HG03060 (cell line): Measurements from ENCODE around the gene PFDN4.

ENCODE experiments used
- ATAC-seq: cut with Tn5 transposase; IDR thresholded peaks from one replicate; pipeline ENCODE4 v1.9.1; 2021; ENCODE audit warnings: low read depth, moderate number of reproducible peaks; ENCODE audit not compliant: unreplicated experiment

The PFDN4 gene

GRCh38 chr20:54207743-54208547, at the start of gene PFDN4:
TSS of gene PFDN4 (plus strand) at chr20:54208087. CDS start at chr20:54208101, 14 bp downstream.
- peak; percentile 69 for ATAC-seq

- ATAC-seq: no peak
Observed at GRCh38 chr20:54158226-54158625, 49.7 kb upstream of the PFDN4 start.

GRCh38 chr20:54158856-54159418, 49.0 kb upstream of the PFDN4 start:
- no peak for ATAC-seq

- no peak for ATAC-seq
Observed at GRCh38 chr20:54160065-54161007, 47.6 kb upstream of the PFDN4 start.

- ATAC-seq: no peak
Observed at GRCh38 chr20:54161008-54161820, 46.7 kb upstream of the PFDN4 start.

- ATAC-seq: no peak
Observed at GRCh38 chr20:54161821-54162149, 46.1 kb upstream of the PFDN4 start.

GRCh38 chr20:54162378-54163009, 45.4 kb upstream of the PFDN4 start:
- no peak for ATAC-seq

- no peak for ATAC-seq
Observed at GRCh38 chr20:54163402-54163801, 44.5 kb upstream of the PFDN4 start.

- no peak for ATAC-seq
Observed at GRCh38 chr20:54165014-54165413, 42.9 kb upstream of the PFDN4 start.

GRCh38 chr20:54165803-54166202, 42.1 kb upstream of the PFDN4 start:
- ATAC-seq: no peak

GRCh38 chr20:54166987-54167662, 40.8 kb upstream of the PFDN4 start:
- no peak for ATAC-seq

GRCh38 chr20:54167909-54168872, 39.7 kb upstream of the PFDN4 start:
- no peak for ATAC-seq

- no peak for ATAC-seq
Observed at GRCh38 chr20:54168961-54169862, 38.7 kb upstream of the PFDN4 start.

- ATAC-seq: no peak
Observed at GRCh38 chr20:54170026-54170471, 37.8 kb upstream of the PFDN4 start.

- ATAC-seq: no peak
Observed at GRCh38 chr20:54170963-54171362, 36.9 kb upstream of the PFDN4 start.

- no peak for ATAC-seq
Observed at GRCh38 chr20:54172532-54172855, 35.4 kb upstream of the PFDN4 start.
